Heart right ventricle (tissue), 16 donors: ENCODE measurements around the gene MYH11. TPM values are rescaled to one million over a fixed set of nuclear protein-coding genes. Genes with fewer than 3 reads are reported as not detected.

Experiments used
- ATAC-seq, 8 donors: fragments of 200-7000 bp; cut with Tn5 transposase; one replicate each; pipeline ENCODE4 v1.9.1; 2020; ENCODE audit warnings: mild to moderate bottlenecking in 8 of 8, moderate library complexity in 8 of 8, moderate number of reproducible peaks in 1 of 8
- DNase-seq, 2 donors: peaks; one replicate each; pipeline ENCODE4 v3.0.0-alpha.2; 2020
- H3K27ac ChIP-seq, 10 donors: fragments of 200-600 bp; sonication (generic) in 2 of 10; one replicate each; pipeline versions ENCODE4 v1.5.0 to v1.8.0; 2020 to 2022; ENCODE audit warnings: mild to moderate bottlenecking in 3 of 10
- H3K27me3 ChIP-seq, 7 donors: fragments of 200-600 bp; one replicate each; pipeline ENCODE4 v1.8.0; 2021 to 2022; ENCODE audit warnings: mild to moderate bottlenecking in 2 of 7
- H3K36me3 ChIP-seq, 9 donors: fragments of 200-600 bp; sonication (generic) in 1 of 9; one replicate each; pipeline versions ENCODE4 v1.5.0 to v1.8.0; 2020 to 2022; ENCODE audit warnings: mild to moderate bottlenecking in 2 of 9
- H3K4me1 ChIP-seq, 9 donors: fragments of 200-600 bp; sonication (generic) in 1 of 9; one replicate each; pipeline versions ENCODE4 v1.5.0 to v1.8.0; 2020 to 2022; ENCODE audit warnings: mild to moderate bottlenecking in 4 of 9
- H3K4me3 ChIP-seq, 10 donors: fragments of 200-600 bp; sonication (generic) in 2 of 10; one replicate each; pipeline versions ENCODE4 v1.5.0 to v1.8.0; 2020 to 2022; ENCODE audit warnings: mild to moderate bottlenecking in 7 of 10, moderate library complexity in 2 of 10
- H3K9me3 ChIP-seq, 11 donors: fragments of 200-600 bp in 10 of 11; sonication (generic) in 2 of 11; one replicate each; pipeline versions ENCODE4 v1.5.0 to v1.8.0; 2013 to 2022; ENCODE audit warnings: mild to moderate bottlenecking in 2 of 11, control low read depth in 1 of 11, moderate library complexity in 1 of 11
- CTCF ChIP-seq, 9 donors: fragments of 200-600 bp; sonication (generic) in 2 of 9; IDR thresholded peaks; one replicate each; pipeline versions ENCODE4 v1.5.0 to v1.8.0; 2021 to 2022; ENCODE audit warnings: antibody characterized with exemption in 9 of 9, mild to moderate bottlenecking in 5 of 9, moderate library complexity in 1 of 9
- WGBS, 2 donors: extraction: QIAGEN DNeasy Blood & Tissue Kit; methylation state at CpG; one replicate each; pipeline ENCODE4 v1.1.7; 2013; ENCODE audit warnings: inconsistent platforms in 1 of 2; 5-methylcytosine and 5-hydroxymethylcytosine counted together
- intact Hi-C, 10 donors: fragments of 100-400 bp; cut with DNase I; formaldehyde crosslinking; loops; one replicate each; pipeline versions ENCODE4 v1.11.1 to v1.14.2; 2022
- polyA plus RNA-seq, 2 donors: library from polyadenylated mRNA; stranded (reverse); fragments of 200-250 nt; gene quantifications; one replicate each; pipeline ENCODE4 v1.2.3, GENCODE V29; 2013
- total RNA-seq, 10 donors: library from RNA; stranded (reverse); fragmentation: NEBNext Ultra II Directional in 3 of 10; extraction: Animal tissue kit (Norgen Biotek cat#: 25700) in 3 of 10; gene quantifications; one replicate each; pipeline versions ENCODE4 v1.2.1 to v1.2.4, GENCODE V29; 2021 to 2023
- donor health status: Arrhythmogenic right ventricular cardiomyopathy.
- donor health status: ischemic (EF 13 %, LVEDD 7.1; RV severe dilation, severe dysfunction).
- donor health status: healthy with polysubstance abuse.
- donor health status: DM: no; HTN: yes; CAD: no.
- donor health status: DM: no; HTN: no; CAD: no.
- donor health status: ischemic (EF 25% LVEDD 6.9; RV normal size, moderate dysfunction).
- donor health status: ischemic (EF 25% LVEDD 5.7; RV mildly dilated, moderate dysfunction).
- donor health status: healthy.
- donor health status: DM: yes; HTN: yes; CAD: no.
- donor health status: Ischemic cardiomyopathy.
- donor health status: ischemic (EF 35%, LVEDD 5.7; RV mildly dilated, moderate dysfunction).
- donor health status: nonischemic (EF 11% LVEDD 7.7; RV severe dilation, severe dysfunction).
- donor health status: DM: yes; HTN: yes; CAD: no.
- donor health status: PGD.
- donor health status: ischemic (EF 29% LVEDD 5.4; RV normal size, mild dysfunction).
- donor health status: nonischemic (EF 23%, LVEDD 6.1; RV moderate dilation, normal function).

The MYH11 gene
- total and polyA plus RNA-seq, 12 donors = 9.8 to 46.7 (median 23.5) TPM

DNA sequence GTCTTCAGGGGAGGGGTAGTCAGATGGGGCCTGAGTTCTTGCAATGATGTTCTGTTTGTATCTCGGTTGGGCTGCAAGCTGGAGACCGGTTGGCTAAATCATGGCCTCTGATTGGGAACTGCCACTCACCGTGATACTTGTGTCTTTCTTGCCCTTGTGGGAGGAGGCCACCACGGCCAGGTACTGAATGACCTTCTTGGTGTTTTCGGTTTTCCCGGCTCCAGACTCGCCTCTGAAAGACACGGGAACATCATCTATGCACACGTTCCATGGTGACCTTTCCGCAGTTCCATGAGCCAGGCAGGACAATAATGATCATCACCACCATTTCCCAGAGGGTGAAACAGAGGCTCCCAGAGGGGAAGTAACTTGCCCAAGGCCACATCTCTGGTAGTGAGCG lies 70.3 kb downstream of the MYH11 start:
- Histone ChIP-seq H3K27ac (no peak overlapping the region), H3K4me1 (peaks cover 0 to 6% (median 0%) of the 10 kb centered on the region in 9 donors), H3K36me3 (no peaks in the 10 kb centered on the region), H3K9me3 (no peaks in the 10 kb centered on the region), H3K4me3 (no peak overlapping the region), H3K27me3 (no peaks in the 10 kb centered on the region)
- ATAC-seq (no peak), DNase-seq (no peak)
- TF ChIP-seq CTCF (IDR thresholded peaks at IDR 0.05) = no peak
- 92 to 93% methylated on average over 11 of the region's 11 CpGs for WGBS, 2 donors
- intact Hi-C loops = no loop called here

DNA sequence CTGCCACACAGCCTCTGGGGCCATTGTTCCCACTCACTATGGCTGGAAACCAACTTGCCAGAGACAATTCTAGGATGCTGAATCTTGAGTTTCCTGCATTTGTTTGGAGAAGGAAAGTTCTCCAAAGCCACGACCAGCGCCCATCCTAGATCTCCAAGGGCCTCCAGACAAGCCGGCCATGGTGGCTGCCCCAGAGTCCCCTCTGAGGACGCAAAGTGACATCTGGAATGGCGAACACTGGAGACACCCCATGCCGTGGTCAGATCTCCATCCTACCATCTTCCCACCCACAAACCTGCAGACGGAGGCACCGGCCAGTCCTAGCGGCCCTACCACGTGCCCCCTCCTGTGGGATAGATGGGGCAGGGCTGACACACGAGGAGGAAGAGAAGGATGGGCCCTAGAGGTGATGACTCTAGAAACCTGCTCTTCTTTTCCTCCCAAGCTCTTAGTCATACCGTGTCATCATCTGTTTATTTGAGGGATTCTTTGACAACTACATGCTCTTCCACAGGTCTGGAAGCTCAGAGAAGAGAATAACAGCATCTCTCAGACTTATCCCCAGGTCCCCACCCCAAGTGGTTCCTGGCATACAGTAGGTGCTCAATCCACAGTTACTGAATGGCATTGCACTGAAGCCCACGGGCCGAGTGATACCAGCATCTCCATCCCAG lies 71.3 kb downstream of the MYH11 start:
- no peaks in the 10 kb centered on the region for H3K27me3 ChIP-seq
- no peaks in the 10 kb centered on the region for H3K36me3 ChIP-seq
- H3K9me3 ChIP-seq = no peaks in the 10 kb centered on the region
- no peak for TF ChIP-seq CTCF (IDR thresholded peaks at IDR 0.05)
- H3K27ac ChIP-seq = peak overlapping the region in 2 of 10 donors; percentile 8 to 26
- H3K4me3 ChIP-seq = no peak overlapping the region
- WGBS, 2 donors = 78 to 80% methylated on average over 14 of the region's 14 CpGs
- intact Hi-C loops = no loop called here
- peak in 6 of 8 donors; percentile 10 to 35 (median 30) for ATAC-seq
- H3K4me1 ChIP-seq = peaks cover 0 to 4% (median 0%) of the 10 kb centered on the region in 9 donors
- DNase-seq = no peak

GRCh38 chr16:15783985-15784384 lies 72.8 kb downstream of the MYH11 start:
- WGBS, 2 donors = 96 to 99% methylated on average over 10 of the region's 10 CpGs
- H3K36me3 ChIP-seq = no peaks in the 10 kb centered on the region
- no peak overlapping the region for H3K27ac ChIP-seq
- H3K27me3 ChIP-seq = peaks cover 0 to 7% (median 4%) of the 10 kb centered on the region in 7 donors
- no peak for ATAC-seq
- H3K9me3 ChIP-seq = no peaks in the 10 kb centered on the region
- intact Hi-C loops = no loop called here
- no peak for TF ChIP-seq CTCF (IDR thresholded peaks at IDR 0.05)
- no peaks in the 10 kb centered on the region for H3K4me1 ChIP-seq
- no peak overlapping the region for H3K4me3 ChIP-seq
- no peak for DNase-seq

DNA sequence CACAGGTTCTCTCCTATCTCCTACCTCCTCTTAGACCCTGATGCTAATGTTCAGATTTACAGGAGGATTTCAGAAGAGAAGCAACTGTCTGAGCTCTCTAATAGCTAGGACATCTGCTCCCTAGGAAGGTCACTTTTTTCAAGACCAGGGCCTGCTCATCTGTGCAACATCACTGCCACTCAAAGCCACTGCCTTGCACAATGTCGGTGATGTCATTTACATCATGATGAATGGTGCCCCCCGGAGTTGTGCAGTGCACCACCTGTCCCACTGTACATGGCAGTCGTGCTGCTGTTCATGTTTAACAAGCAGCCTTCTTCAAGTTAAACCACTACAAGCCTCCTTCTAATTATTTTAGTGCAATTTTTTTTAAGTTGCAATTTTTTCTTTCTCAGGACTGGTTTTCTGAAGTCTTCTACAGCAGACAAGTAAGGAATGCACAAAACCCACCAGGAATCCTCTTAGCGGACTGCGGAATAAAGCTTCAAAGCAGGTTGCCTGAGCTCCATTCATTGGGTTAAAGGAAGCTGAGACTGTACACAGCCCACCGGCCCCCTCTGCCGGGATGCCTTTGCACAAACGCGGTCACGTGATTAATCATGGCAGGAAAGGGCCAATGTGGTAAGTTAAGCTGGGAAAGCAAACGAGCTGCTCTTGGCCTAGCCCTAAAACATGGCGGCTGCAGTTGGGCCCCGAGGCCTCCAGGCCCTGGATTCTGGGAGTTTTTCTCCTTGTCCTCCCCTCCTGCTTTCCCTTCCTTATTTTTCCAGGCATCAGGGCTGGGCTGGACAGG lies 74.1 kb downstream of the MYH11 start:
- no peaks in the 10 kb centered on the region for H3K36me3 ChIP-seq
- no peak for ATAC-seq
- no peak for TF ChIP-seq CTCF (IDR thresholded peaks at IDR 0.05)
- intact Hi-C loops = no loop called here
- no peak overlapping the region for H3K4me3 ChIP-seq
- H3K27me3 ChIP-seq = peaks cover 0 to 15% (median 7%) of the 10 kb centered on the region in 7 donors
- H3K9me3 ChIP-seq = no peaks in the 10 kb centered on the region
- H3K27ac ChIP-seq = no peak overlapping the region
- 68 to 75% methylated on average over 13 of the region's 13 CpGs for WGBS, 2 donors
- no peaks in the 10 kb centered on the region for H3K4me1 ChIP-seq
- DNase-seq = no peak
